ENCODE measurements around the gene CACNB1.

DNA sequence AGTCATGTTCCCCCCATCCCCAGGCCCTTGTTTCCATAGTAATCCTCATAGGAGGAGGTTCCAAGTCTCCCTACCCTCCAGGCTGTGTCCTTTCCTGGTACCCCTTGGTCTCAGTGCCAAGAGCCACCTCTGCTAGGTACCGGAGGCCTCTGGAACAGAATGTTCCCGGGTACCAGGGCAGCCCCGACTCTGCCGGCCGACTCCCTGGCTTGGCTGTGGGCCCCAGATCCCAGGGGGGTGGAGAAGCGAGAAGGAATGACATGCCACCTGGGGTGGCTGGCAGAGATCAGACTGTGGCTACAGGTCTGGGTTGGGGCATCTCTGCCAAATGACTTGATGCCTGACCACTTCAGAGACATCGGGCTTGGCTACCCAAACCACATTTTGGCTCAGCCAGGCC is 24.7 kb upstream of the CACNB1 start:
- TF ChIP-seq, protein P1, sequence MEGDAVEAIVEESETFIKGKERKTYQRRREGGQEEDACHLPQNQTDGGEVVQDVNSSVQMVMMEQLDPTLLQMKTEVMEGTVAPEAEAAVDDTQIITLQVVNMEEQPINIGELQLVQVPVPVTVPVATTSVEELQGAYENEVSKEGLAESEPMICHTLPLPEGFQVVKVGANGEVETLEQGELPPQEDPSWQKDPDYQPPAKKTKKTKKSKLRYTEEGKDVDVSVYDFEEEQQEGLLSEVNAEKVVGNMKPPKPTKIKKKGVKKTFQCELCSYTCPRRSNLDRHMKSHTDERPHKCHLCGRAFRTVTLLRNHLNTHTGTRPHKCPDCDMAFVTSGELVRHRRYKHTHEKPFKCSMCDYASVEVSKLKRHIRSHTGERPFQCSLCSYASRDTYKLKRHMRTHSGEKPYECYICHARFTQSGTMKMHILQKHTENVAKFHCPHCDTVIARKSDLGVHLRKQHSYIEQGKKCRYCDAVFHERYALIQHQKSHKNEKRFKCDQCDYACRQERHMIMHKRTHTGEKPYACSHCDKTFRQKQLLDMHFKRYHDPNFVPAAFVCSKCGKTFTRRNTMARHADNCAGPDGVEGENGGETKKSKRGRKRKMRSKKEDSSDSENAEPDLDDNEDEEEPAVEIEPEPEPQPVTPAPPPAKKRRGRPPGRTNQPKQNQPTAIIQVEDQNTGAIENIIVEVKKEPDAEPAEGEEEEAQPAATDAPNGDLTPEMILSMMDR (IDR thresholded peaks at IDR 0.05): no peak
- TF ChIP-seq POLR2A (IDR thresholded peaks at IDR 0.05) (no peak), EP300 (IDR thresholded peaks at IDR 0.05) (no peak)
